NCI-H128 (cell line): ENCODE data around the gene CLIC3.

Source experiments
- DNase-seq: peaks from one replicate; lab custom pipeline; 2025; ENCODE audit not compliant: unreplicated experiment; lab: John Stamatoyannopoulos, UW

Gene CLIC3

DNA sequence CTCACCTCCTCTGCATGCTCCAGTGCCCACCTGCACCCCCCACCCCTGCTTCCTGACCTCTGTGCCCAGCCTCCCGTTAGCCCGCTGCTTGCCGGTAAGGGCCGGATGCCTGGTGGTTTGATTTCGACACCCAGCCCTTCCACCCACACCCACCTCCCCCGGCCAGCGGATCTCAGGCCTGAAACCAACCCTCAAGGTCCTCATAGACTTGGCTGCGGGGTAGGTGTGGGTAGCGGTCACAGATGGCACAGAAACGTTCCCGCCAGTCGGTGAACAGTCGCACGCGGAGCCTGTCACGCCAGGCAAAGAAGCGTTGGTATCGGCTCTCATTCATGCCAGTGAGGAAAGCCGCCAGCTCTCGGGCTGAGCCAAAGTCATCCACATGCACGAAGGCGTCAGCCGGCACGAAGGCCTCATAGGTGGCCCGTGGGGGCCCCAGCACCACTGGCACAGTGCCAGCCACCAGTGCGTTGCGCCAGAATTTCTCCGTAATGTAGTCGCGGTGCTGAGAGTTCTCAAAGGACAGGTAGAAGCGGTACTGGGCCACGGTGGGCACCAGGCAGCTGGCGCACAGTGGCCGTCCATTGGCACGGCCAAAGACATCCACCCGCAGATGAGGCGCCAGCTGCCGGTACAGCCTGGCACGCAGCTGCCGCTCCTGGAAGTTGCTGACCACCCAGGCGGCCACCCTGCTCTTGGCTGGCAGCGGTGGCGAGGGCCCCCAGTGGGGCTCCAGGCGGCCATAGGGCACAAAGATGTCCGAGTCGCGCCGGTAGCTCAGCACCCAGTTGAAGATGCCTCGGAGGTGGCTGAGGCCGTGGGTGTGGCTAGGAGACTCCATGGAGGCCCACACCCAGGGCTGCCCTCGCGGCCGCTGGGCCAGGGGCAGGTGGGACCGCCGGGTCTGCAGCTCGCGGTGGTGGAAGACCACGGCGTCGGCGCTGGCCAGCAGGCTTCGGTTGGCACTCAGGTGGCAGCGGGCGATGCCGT is 34.5 kb upstream of the CLIC3 start:
- no peak for DNase-seq

DNA sequence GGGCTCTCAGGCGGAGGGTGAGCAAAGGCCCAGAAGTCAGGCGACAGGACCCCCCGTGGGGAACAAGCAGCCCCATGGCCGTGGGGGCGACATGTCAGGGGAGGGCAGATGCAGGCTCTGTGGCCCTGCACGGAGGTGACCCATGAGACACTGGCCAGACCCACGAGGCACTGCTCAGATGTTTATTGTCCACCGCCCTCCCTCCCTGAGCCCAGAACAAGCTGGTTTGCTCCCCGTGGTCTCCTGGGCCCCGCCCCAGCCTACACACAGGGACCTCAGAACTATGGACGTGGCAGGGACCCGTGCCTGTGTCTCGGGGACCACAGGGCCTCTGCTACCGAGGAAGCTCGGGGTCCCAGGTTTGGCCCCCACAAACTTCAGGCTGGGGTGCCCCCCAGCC is 33.6 kb upstream of the CLIC3 start:
- DNase-seq = no peak

DNA sequence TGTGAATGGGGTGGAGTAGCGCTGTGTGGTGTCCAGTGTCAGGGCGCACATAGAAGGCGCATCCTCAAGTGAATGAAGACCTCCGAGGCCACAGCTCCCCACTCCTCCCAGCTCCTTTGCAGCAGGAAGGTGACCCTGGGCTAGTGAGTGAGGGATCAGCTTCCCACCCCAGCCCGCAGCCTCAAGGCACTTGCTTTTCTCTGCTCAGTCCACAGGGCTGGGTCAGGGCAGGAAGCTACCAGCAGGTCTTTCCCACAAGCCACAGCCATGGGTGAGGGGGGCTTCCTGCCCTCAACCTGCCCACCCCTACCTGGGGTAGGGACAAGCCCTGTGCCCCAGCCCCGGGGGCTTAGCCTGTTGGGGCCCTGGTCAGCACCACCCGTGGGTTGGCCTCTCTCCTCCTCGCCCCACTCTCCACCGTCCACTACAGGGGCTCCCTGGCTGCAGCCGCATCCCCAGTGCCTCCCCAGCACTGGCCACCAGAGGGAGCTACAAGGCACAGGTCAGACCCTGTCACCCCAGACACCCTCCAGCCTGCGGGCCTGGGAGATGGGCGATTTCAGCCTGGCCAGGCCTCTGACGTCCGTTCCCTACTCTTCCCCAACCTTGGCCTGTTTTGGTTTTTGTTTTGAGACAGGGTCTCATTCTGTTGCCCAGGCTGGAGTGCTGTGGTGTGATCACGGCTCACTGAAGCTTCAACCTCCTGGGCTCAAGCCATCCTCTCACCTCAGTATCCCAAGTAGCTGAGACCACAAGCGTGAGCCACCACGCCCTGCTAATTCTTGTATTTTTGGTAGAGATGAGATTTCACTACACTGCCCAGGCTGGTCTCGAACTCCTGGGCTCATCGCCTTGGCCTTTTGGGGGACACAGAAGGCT is 32.9 kb upstream of the CLIC3 start:
- no peak for DNase-seq

DNA sequence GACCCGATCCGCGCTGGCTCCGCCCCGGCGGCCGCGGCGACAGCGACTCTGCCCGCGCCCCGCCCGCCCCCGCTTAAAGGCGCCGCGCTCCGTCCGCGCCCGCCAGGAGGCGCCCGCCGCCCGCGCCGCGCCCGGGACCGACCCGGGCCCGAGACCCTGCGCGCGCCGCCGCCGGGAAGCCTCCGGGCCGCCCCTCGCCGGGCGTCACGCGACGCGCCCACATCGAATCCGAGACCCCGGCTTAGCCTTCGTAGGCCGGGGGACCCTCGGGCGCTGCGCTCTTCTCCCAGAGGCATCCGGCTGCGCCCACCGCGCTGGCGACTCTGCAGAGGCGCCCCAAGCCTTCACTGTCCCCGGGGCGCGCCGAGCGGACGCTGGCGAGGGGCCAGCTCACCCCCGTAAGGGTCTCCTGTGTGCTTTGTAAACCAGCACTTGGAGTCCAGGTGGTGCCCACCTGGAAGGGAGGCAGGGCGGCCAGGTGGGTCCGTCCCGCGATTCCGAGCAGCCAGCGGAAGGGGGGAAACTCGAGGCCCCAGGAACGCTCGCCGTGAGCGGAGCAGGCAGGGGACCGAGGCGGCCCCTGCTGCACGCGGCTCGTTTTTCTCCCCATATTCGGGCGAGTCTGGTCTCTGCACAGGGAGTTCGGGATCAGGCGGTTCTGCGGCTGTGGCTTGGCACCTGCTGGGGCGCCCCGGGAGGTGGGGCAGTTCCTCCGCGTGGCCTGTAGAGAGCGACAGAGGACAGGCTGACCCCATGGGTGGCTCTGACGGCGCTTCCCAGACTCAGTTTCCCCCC is 32.1 kb upstream of the CLIC3 start:
- peak; percentile 33 for DNase-seq

DNA sequence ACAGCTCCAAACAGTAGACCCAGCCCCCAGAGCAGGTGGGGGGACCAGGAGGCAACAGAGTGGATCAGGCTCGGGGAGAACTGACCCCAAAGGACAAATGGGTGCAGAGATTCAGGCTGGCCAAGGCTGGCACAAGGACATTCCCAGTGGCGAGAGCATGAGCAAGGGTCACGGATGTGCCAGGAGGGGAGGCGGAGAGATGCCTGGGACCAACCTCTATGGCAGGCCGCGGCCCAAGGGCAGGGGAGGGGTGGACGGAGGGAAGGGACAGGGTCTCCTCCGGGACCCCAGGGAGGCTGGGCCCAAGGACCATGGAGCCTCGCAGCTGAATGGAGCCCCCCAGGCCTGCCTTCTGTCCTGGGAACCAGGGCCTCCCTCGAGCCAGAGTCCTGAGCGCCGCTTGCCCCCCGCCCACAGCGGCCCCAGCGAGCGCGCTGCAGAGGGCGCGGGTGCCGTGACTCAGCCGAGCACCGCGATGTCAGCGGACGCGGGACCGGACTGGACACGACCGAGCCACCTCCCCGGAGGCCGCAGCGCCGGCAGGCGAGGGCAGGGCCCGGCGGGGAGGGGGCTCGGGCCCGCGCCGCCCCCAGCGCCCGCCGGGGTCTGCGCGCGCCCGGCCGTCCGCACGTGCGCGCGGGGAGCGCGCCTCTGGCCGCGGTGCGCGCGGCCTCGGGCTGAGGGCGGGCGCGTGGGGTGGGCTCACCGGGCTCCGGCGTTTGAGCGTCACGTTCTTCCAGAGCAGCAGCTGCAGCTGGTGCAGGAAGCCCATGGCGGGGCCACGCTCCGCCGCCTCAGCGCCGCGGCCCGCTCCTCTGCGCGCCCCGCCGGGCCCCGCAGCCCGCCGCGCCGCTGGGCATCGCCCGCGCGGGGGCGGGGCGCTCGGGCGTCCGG is 31.2 kb upstream of the CLIC3 start, which contains the start of gene ABCA2:
Gene ABCA2, minus strand, starts transcription at position 869 of the 894 bp plus-strand sequence. Its CDS starts 97 bp downstream, at position 772.
- no peak for DNase-seq

DNA sequence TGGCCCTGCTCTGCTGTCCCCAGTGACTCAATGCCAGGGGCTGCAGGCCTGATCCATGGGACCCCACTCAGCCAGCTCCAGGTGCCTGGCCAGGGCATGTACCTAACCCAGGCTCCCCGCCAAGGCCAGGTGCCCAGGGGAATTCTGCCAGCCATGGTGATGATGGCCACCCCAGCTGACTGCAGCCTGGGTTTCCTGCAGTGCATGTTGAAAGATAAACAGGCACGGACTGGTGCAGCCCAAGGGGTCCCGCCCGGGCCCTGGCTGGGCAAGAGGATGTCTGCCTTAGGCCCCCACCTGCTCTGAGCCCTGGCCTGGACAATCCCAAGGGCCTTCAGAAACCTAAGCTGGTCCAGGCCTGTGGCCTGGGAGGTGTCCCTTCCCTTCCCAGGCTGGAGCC is 30.5 kb upstream of the CLIC3 start:
- no peak for DNase-seq

DNA sequence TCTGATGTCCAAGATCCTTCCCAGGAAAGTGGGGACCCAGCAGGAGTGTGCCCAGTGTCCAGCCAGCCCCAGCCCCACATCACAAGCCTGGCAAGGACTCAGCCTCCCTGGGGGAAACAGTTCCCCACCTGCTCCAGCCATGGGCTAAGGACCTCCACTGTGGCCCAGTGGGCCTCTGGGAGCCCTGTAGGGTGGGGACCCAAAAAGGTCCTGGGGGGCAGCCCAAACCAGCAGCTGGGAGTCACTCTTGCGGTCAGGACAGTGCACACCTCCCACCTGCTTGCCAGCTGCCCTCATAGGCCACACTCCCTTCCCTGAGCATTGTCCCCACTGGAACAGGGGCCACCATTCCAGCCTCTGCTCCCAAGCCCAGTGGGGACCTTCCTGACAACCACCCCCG is 30.0 kb upstream of the CLIC3 start:
- DNase-seq = no peak

DNA sequence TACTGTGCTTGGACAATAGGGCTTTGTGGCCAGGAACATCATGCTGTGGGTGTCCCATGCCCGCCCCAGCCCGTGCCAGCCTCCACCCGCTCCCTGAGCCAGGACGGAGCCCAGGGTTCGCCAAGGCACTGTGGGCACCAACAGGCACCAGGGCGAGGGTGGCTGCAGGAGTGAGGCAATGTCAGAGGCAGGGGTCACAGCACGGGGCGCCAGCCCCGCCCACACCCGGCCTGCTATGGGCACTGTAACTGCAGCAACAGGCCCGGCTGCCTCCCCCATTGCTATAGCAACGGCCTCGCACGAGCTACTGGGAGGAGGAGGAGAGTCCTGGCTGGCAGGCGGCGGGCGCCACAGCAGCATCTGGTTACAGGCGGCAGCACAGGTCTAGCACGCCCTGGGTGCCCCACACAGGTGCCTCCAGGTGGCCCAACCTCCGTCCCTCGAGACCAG is 29.2 kb upstream of the CLIC3 start:
- DNase-seq = peak; percentile 86

DNA sequence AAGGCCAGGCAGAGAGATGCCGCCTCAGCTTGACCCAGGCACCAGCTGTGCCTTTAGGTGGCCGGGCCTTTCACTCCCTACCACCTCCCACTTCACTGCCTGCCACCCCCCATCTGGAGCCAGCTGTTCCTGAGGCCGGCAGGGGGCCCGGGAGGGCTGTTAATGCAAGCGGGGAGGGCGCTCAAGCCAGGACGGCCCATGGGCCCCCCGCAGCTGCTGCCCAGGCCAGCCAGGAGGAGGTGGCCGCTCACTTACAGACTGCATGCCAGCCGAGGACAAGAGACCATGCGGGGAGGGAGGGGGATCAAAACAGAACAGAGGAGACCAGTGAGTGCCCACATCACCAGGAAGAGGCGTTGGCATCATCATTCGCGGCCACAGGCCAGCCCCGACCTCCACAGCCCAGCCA is 27.2 kb upstream of the CLIC3 start:
- no peak for DNase-seq

DNA sequence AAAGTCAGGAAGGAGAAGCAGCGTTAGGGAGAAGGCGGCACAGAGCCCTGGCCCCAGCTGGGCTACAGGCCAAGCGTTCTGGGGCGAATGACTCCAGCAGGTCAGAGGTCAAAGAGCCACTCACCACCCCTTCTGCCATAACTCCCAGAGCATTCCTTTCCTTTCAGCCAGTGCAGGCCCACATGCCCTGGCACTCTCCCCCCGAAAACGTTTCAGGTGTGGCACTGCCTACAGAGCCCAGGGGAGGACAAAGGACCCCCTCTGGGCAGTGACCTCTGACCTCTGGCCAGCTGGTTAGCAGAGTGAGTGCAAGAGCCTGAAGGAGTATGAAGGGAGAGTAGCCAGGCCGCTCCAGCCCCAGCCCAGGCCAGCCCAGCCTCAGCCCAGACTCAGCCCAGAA is 26.8 kb upstream of the CLIC3 start:
- DNase-seq = no peak

DNA sequence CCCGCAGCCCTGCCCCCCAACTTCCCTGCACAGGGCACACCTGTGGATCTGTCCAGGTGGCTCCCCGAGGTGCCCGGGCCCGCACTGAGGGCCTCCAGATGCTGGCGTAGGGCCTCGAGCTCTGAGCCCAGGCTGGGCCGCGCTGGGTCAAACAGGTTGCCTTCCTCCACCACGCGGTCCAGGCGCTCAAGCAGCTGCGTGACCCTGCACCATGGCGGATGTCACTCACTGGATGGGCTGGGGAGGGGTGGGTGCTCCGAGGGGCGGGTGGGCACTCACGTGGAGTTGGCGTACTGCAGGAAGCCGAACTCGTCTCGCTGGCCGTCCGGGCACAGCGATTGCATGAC is 26.3 kb upstream of the CLIC3 start:
- DNase-seq = no peak

DNA sequence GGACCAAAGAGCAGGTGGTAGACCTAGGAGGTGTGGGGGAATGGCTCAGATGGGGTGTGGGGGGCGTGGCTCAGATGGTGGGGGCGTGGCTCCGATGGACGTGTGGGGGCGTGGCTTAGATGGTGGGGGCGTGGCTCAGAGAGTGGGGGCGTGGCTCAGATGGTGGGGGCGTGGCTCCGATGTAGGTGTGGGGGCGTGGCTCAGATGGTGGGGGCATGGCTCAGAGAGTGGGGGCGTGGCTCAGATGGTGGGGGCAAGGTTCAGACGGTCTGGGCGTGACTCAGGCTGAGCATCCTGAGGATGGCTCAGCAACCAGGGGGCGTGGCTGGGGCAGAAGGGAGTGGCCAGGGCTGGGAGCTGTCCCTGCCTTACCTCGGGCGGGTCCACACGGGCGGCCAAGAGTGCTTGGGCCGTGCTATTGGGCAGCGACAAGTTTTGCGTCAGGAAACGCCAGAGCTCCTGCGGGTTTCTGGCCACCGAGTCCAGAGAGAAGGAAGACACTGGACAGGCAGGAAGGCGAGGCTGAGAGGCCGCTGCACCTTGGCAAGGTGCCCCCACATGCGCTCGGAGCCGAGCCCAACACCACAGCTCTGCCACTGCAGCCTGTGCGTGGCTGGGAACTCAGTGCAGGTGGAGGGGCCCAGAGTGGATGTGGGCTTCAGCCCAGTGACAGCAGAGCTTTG is 25.8 kb upstream of the CLIC3 start:
- DNase-seq = no peak

DNA sequence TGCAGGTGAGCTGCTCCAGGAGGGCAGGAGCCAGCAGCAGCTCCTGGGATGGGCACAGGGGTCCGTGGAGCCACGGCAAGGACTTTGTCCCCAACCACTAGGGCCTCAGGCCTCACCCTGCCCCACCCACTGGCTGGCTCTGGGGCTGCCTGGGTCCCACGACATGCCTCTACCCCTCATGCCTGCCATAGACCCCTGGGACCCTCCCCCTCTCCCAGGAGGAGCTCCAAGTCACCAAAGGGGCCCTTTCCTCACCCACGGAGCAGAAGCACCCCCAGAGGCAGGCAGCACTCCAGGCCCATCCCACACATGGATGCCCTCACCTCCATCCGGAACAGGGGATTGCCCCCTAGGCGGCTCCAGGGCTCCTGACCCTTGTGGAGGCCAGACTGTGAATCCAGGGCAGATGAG is 25.2 kb upstream of the CLIC3 start:
- no peak for DNase-seq

DNA sequence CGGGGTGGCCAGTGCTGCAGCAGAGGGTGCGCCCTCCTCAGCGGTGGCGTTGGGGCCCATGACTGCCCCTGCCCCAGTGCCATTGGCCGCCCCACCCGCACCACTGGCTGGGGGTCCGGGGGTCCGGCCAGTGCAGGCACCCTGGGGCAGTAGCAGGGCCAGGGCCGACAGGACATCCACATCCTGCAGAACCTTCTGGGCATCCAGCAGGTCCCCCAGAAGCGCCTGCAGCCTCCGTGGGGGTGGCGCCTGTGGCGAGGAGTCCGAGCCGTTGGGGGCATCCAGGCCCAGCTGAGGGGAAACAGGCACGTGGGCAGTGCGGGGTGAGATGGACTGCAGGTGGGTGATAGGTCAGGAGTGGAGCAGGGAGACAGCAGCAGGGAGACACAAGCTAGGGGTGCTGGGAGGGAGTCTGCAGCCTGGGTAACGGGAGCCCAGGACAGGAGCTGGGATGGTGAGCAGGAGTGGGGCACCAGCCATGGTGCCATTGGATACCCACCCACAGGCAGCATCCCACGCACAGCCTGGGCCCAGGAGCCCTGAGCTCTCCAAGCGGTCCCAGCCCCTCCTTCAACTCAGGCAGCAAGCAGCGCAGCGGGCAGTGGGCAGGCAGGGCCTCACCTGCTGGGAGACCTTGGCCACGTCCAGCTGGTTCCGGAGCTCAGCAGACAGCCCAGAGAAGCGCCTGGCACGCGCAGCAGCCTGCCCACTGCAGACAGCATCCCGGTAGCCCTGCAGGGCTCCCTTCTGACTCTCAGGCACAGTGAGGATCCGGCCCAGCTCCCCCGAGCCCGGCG is 24.6 kb upstream of the CLIC3 start:
- DNase-seq = no peak

DNA sequence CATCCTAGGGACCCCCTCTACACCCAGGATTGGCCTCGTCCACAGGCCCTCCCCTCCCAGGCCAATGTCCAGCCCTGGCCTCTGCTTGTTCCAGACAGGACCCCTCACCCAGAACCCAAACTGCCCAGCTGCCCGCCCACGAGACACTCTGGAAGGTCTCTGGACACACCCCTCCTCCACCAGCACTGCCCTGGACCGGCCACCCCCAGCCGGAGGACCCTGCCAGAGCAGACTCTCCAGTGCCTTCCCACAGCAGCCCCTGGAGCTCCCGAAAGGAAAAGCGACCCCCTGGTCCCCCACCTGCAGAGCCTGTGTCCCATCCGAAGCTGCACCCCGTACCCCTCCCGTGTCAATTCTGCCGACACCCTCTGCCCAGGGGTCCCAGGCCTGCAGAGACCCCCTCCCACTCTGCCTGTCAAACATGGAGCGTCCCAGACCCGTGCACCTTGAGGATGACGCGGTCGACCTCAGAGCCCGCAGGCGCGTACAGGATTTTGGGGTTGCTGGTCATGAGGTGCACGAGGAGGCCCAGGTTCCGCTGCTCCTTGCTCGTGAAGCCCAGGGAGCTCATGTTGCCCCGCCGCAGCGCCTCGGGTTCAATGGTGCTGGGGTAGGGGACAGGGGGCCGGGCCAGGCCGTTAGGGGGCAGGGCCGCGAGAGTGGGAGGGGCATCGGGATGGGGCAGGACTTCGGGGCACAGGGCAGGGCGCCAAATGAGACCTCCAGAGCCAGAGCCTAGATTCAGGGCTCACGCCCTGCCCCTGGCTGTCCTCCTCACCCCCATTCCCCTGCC is 23.7 kb upstream of the CLIC3 start:
- no peak for DNase-seq

DNA sequence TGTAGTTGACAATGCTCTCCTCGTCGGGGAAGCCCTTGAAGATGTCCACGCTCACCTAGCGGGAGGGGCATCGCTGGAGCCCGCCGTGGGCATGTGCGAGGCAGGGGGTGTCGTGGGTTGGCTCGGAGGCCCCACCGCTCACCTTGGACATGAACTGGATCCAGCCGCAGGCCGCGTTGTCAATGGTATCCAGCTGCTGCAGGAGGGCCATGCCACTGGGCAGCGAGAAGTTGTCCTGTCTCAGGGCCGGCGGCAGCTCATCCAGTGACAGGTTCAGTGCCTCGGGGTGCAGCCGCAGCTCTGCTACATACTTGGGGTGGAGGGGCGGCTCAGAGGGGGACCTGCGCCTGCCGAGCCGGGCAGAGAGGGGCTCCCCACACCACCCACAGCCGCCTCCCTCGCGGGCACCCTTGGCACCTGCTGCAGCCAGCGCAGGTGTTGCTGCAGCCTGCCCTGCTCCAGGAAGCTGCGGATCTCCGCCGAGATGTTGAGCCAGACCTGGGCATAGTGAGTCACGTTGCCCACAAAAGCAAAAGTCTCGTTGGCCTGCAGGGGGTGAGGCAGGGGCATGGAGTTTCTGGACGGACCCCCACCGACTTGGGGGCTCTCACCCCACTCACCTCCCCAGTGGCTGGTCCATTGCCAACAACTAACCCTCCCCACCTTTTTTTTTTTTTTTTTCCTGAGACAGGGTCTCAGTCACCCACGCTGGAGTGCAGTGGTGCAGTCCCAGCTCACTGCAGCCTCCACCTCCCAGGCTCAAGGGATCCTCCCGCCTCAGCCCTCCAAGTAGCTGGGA is 22.6 kb upstream of the CLIC3 start:
- DNase-seq = no peak
